ENCODE data around the gene USP13. TPM values are rescaled to one million over a fixed set of nuclear protein-coding genes. Genes with fewer than 3 reads are reported as not detected.

The USP13 gene
- total RNA-seq, 3 donors from 2014 or later, result 11.4 to 17.3 (median 11.8) TPM

GRCh38 chr3:179706233-179706632, 53.4 kb downstream of the USP13 start:
- Histone ChIP-seq H3K27me3 (no peaks in the 10 kb centered on the region), H3K9me3 (no peaks in the 10 kb centered on the region), H3K27ac (no peak overlapping the region), H3K4me3 (no peak overlapping the region), H3K4me1 (no peaks in the 10 kb centered on the region), H3K36me3 (peaks cover 6% of the 10 kb centered on the region)
- TF ChIP-seq CTCF (IDR thresholded peaks at IDR 0.05), result no peak
- no peak for TF ChIP-seq POLR2A (IDR thresholded peaks at IDR 0.05)
- no peak for TF ChIP-seq POLR2AphosphoS5 (IDR thresholded peaks at IDR 0.05)
- intact Hi-C loops (cut with DNase I; ENCODE audit: low total_unique reads), result no loop called here
- no peak for DNase-seq (ENCODE audit: low spot score in 2 of 2)

- Histone ChIP-seq H3K36me3 (peaks cover 6% of the 10 kb centered on the region), H3K9me3 (no peaks in the 10 kb centered on the region), H3K27ac (no peak overlapping the region), H3K27me3 (no peaks in the 10 kb centered on the region), H3K4me3 (no peak overlapping the region), H3K4me1 (no peaks in the 10 kb centered on the region)
- no peak for DNase-seq (ENCODE audit: low spot score in 2 of 2)
- no peak for TF ChIP-seq POLR2A (IDR thresholded peaks at IDR 0.05)
- intact Hi-C loops (cut with DNase I; ENCODE audit: low total_unique reads), result no loop called here
These were observed 57.2 kb downstream of the USP13 start for GRCh38 chr3:179710079-179710478.

GRCh38 chr3:179713643-179714090, 60.8 kb downstream of the USP13 start:
- Histone ChIP-seq H3K36me3 (peaks cover 6% of the 10 kb centered on the region), H3K4me3 (no peak overlapping the region), H3K27me3 (no peaks in the 10 kb centered on the region), H3K9me3 (no peaks in the 10 kb centered on the region), H3K27ac (no peak overlapping the region), H3K4me1 (no peaks in the 10 kb centered on the region)
- no peak for TF ChIP-seq POLR2AphosphoS5 (IDR thresholded peaks at IDR 0.05)
- no peak for TF ChIP-seq CTCF (IDR thresholded peaks at IDR 0.05)
- no peak for TF ChIP-seq POLR2A (IDR thresholded peaks at IDR 0.05)
- intact Hi-C loops (cut with DNase I; ENCODE audit: low total_unique reads), result no loop called here
- no peak for DNase-seq (ENCODE audit: low spot score in 2 of 2)

- Histone ChIP-seq H3K9me3 (no peaks in the 10 kb centered on the region), H3K4me1 (no peaks in the 10 kb centered on the region), H3K27me3 (no peaks in the 10 kb centered on the region), H3K27ac (no peak overlapping the region), H3K36me3 (no peaks in the 10 kb centered on the region), H3K4me3 (no peak overlapping the region)
- DNase-seq (ENCODE audit: low spot score in 2 of 2), result no peak
- TF ChIP-seq CTCF (IDR thresholded peaks at IDR 0.05) (no peak), POLR2A (IDR thresholded peaks at IDR 0.05) (no peak), POLR2AphosphoS5 (IDR thresholded peaks at IDR 0.05) (no peak)
- intact Hi-C loops (cut with DNase I; ENCODE audit: low total_unique reads), result no loop called here
These were observed 62.7 kb downstream of the USP13 start for GRCh38 chr3:179715582-179715981.

GRCh38 chr3:179716226-179716625, 63.4 kb downstream of the USP13 start:
- no peaks in the 10 kb centered on the region for H3K4me1 ChIP-seq
- no peaks in the 10 kb centered on the region for H3K36me3 ChIP-seq
- H3K27ac ChIP-seq, result no peak overlapping the region
- intact Hi-C loops (cut with DNase I; ENCODE audit: low total_unique reads), result no loop called here
- DNase-seq (ENCODE audit: low spot score in 2 of 2), result no peak
- no peak overlapping the region for H3K4me3 ChIP-seq
- H3K27me3 ChIP-seq, result no peaks in the 10 kb centered on the region
- TF ChIP-seq POLR2AphosphoS5 (IDR thresholded peaks at IDR 0.05), result no peak
- no peak for TF ChIP-seq CTCF (IDR thresholded peaks at IDR 0.05)
- no peak for TF ChIP-seq POLR2A (IDR thresholded peaks at IDR 0.05)
- H3K9me3 ChIP-seq, result no peaks in the 10 kb centered on the region

GRCh38 chr3:179716811-179717210, 64.0 kb downstream of the USP13 start:
- Histone ChIP-seq H3K4me3 (no peak overlapping the region), H3K27me3 (no peaks in the 10 kb centered on the region), H3K27ac (no peak overlapping the region), H3K9me3 (no peaks in the 10 kb centered on the region), H3K36me3 (no peaks in the 10 kb centered on the region), H3K4me1 (no peaks in the 10 kb centered on the region)
- intact Hi-C loops (cut with DNase I; ENCODE audit: low total_unique reads), result no loop called here
- no peak for DNase-seq (ENCODE audit: low spot score in 2 of 2)
- TF ChIP-seq POLR2AphosphoS5 (IDR thresholded peaks at IDR 0.05), result no peak
- no peak for TF ChIP-seq CTCF (IDR thresholded peaks at IDR 0.05)
- TF ChIP-seq POLR2A (IDR thresholded peaks at IDR 0.05), result no peak
